ENCODE data around the gene TMEM238L. TPM values are rescaled to one million over a fixed set of nuclear protein-coding genes. Genes with fewer than 3 reads are reported as not detected.
A peak's percentile ranks its signal among the peaks of the same experiment; 100 is the strongest.

TMEM238L gene
- total and polyA plus RNA-seq, 12 donors: not detected

GRCh38 chr17:10843811-10844210, 39.9 kb upstream of the TMEM238L start:
- 38 to 43% methylated on average over 7 of the region's 7 CpGs for WGBS, 2 donors
- H3K27ac ChIP-seq: no peak overlapping the region
- DNase-seq (peak in 1 of 2 donors; percentile 24), ATAC-seq (peak in 3 of 8 donors; percentile 28 to 38 (median 32))
- H3K36me3 ChIP-seq: no peaks in the 10 kb centered on the region
- intact Hi-C loops (cut with DNase I): loop anchor here in 6 of 10 donors (2.0 to 5.0 kb wide), 3 partner anchors 107 to 197 kb away; no protein-coding TSS in a partner anchor
- no peak overlapping the region for H3K4me3 ChIP-seq
- peaks cover 0 to 14% (median 9%) of the 10 kb centered on the region in 9 donors for H3K4me1 ChIP-seq
- no peak for TF ChIP-seq CTCF (IDR thresholded peaks at IDR 0.05)
- peaks cover 0 to 30% (median 9%) of the 10 kb centered on the region in 7 donors for H3K27me3 ChIP-seq
- peaks cover 0 to 11% (median 0%) of the 10 kb centered on the region in 11 donors for H3K9me3 ChIP-seq

GRCh38 chr17:10842658-10843057, 38.8 kb upstream of the TMEM238L start:
- DNase-seq (no peak), ATAC-seq (no peak)
- TF ChIP-seq CTCF (IDR thresholded peaks at IDR 0.05): no peak
- H3K27me3 ChIP-seq: peaks cover 0 to 30% (median 9%) of the 10 kb centered on the region in 7 donors
- peaks cover 0 to 4% (median 0%) of the 10 kb centered on the region in 11 donors for H3K9me3 ChIP-seq
- no peaks in the 10 kb centered on the region for H3K36me3 ChIP-seq
- no peak overlapping the region for H3K27ac ChIP-seq
- WGBS, 2 donors: 72 to 76% methylated on average over 4 of the region's 4 CpGs
- intact Hi-C loops (cut with DNase I): loop anchor here in 2 of 10 donors (1.0 to 5.0 kb wide), 2 partner anchors 194 to 195 kb away; no protein-coding TSS in a partner anchor
- H3K4me3 ChIP-seq: no peak overlapping the region
- peaks cover 0 to 14% (median 9%) of the 10 kb centered on the region in 9 donors for H3K4me1 ChIP-seq

- no peak for DNase-seq
- Histone ChIP-seq H3K4me1 (no peaks in the 10 kb centered on the region), H3K9me3 (no peaks in the 10 kb centered on the region), H3K4me3 (no peak overlapping the region), H3K27ac (no peak overlapping the region), H3K36me3 (no peaks in the 10 kb centered on the region), H3K27me3 (peaks cover 0 to 16% (median 0%) of the 10 kb centered on the region in 7 donors)
- ATAC-seq: no peak
- WGBS, 2 donors: 84 to 86% methylated on average over 5 of the region's 5 CpGs
- intact Hi-C loops (cut with DNase I): no loop called here
- TF ChIP-seq CTCF (IDR thresholded peaks at IDR 0.05): no peak
These were observed 34.8 kb upstream of the TMEM238L start for GRCh38 chr17:10838682-10839081.

GRCh38 chr17:10837921-10838320, 34.0 kb upstream of the TMEM238L start, which contains the start of gene PIRT:
PIRT (minus strand) TSS chr17:10838087; CDS start chr17:10825645, 12,442 bp downstream.
- Histone ChIP-seq H3K27me3 (peaks cover 0 to 9% (median 0%) of the 10 kb centered on the region in 7 donors), H3K9me3 (no peaks in the 10 kb centered on the region), H3K4me3 (no peak within 1 kb of the TSS), H3K4me1 (no peaks in the 10 kb centered on the region), H3K36me3 (no peaks in the 10 kb centered on the region), H3K27ac (no peak within 1 kb of the TSS)
- no peak for TF ChIP-seq CTCF (IDR thresholded peaks at IDR 0.05)
- intact Hi-C loops (cut with DNase I): no loop called here
- DNase-seq (no peak), ATAC-seq (no peak)
- WGBS, 2 donors: 62 to 64% methylated on average over 8 of the region's 8 CpGs
